B cell (primary cell): ENCODE results near the gene RNF150.

Experiments used
- EZH2 ChIP-seq: IDR thresholded peaks from 2 replicates; pipeline ENCODE4 v1.6.1; 2012; ENCODE audit warnings: borderline replicate concordance, low read depth, mild to moderate bottlenecking, moderate library complexity, low read length; ENCODE audit not compliant: insufficient read depth, poor library complexity, severe bottlenecking
- TF ChIP-seq, protein P1 (sequence below): fragments of 200-600 bp; IDR thresholded peaks from one replicate; pipeline ENCODE4 v1.8.0; 2022; ENCODE audit warnings: antibody characterized with exemption, mild to moderate bottlenecking

DNA sequence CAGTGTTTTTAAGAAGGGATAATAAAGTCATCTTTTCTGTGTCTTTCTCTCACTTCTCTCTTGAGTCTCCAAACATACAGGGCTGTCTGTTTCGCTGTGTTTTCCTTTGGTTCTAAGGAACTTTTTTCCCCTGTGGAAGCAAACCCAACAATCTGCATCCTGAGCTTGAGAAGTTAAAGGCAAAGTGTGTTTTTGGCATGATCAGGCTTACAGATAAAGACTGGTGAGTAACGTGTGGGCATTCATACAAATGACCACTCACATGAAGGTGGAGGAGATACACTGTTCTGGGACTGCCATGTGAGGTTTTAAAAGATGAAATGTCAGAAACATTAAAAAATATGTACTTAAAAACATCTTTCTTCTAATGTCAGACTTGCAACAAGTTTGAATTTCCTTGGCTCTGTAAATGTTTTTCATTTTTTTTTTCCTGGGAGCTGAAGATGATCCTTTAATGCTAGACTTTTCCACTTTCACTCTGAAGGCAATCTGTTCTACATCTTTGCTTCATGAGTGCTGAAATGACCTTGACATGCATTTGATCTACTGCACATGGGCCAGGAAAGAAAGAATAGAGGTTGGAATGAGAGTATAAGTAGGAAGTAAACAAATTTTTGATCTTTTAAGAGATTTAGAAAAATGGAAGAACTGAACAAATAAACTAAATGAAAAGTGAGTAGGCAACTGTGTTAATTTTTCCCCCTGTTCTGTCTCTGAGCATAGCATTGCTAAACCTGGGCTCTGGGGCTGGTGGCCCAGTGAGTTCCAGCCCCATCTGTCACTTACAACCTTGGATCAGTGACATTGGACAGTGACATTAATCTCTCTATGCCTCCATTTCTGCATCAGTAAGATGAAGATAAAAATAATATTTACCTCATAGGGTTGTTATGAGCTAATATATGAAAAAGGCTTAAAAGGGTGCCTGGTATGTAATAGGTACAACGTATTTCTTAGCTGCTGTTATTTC is 226.0 kb downstream of the RNF150 start:
- TF ChIP-seq, protein P1, sequence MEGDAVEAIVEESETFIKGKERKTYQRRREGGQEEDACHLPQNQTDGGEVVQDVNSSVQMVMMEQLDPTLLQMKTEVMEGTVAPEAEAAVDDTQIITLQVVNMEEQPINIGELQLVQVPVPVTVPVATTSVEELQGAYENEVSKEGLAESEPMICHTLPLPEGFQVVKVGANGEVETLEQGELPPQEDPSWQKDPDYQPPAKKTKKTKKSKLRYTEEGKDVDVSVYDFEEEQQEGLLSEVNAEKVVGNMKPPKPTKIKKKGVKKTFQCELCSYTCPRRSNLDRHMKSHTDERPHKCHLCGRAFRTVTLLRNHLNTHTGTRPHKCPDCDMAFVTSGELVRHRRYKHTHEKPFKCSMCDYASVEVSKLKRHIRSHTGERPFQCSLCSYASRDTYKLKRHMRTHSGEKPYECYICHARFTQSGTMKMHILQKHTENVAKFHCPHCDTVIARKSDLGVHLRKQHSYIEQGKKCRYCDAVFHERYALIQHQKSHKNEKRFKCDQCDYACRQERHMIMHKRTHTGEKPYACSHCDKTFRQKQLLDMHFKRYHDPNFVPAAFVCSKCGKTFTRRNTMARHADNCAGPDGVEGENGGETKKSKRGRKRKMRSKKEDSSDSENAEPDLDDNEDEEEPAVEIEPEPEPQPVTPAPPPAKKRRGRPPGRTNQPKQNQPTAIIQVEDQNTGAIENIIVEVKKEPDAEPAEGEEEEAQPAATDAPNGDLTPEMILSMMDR: no peak
- no peak for TF ChIP-seq EZH2
